Epidermal melanocyte (primary cell): ENCODE measurements around the gene NCEH1.

ENCODE experiments used
- DNase-seq: peaks from one replicate; pipeline ENCODE4 v3.0.0; 2011; ENCODE audit warnings: low spot score; ENCODE audit not compliant: insufficient read length

The NCEH1 gene

DNA sequence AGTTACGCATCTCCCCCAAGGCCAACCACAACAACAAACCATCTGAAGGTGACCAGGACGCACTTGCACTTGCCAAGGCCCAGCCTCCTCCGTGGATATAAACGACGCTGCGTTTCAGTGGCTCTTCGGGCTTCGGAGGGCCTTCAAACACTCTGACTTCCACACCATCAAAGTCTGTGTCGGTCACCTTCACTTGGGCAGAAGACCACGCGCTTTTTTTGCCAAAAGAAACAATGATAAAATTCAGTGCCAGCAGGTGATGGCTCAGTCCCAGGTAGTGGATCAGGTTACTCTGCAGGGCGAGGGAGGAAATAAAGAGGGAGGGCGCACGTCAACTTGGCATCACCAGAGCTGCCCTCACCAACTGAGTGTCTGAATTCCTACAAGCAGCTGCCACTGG is 63.0 kb downstream of the NCEH1 start:
- DNase-seq: no peak

DNA sequence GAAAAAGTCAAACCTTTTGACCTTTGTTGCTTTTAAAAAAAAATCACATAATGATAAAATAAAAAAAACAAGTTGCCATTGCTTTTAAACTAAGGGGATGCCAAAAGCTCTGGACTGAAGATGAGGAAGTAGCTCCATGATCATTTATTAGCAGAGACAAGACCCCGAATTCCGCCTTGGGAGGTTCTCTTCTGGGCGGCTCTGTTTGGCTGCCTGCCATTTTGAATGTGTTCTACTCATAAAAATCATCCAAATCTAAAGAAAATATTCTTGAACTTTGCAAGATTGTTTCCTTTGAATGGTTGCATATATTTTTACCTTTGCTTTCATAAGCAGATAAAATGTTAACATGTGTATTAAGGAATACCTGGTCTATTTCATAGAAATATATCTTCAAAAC is 63.8 kb downstream of the NCEH1 start:
- DNase-seq: no peak

DNA sequence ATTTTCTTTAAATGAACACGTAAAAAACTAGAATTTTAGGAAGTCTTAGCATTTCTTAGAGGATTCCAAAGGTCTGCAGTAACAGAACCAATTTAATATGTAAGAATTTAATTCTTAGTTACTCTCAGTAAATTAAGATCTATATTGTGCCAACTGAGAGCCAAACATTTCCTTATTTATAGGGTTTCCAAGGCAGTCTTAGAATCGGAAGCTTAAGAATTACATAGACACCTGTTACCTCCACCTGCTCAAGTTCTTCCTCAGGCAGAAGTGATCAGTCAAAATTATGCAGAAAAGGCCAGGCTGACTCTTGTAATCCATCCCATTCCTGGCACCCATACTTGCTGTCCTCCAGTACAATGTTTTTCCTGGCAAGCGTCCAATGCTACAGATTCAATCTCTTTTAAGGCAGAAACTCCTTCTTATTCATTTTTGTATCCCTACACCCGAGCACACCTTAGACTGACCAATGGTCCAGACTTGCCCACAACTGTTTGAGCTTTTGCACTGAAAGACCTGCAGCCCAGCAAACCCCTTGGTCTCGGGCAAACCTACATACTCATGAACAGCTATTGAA is 64.3 kb downstream of the NCEH1 start:
- no peak for DNase-seq

DNA sequence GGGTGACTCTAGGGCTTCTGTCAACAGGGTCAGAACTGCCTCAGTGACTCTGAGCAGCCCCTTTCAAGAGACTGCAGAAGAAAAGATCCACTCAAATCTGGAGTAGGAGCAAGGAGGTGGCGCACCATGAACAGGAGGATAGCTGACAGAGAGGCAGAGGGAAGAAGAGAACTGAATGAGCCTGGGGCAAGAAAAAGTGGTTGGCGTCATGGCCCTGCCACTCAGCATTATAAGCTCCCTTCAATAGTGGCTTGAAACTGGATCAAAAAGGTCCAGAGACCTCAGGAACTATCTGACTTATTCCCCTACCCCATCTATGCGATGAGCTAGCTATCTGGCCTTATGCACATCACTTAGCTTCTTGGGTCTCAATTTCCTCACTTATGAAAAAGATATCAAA is 66.6 kb downstream of the NCEH1 start:
- DNase-seq: no peak

DNA sequence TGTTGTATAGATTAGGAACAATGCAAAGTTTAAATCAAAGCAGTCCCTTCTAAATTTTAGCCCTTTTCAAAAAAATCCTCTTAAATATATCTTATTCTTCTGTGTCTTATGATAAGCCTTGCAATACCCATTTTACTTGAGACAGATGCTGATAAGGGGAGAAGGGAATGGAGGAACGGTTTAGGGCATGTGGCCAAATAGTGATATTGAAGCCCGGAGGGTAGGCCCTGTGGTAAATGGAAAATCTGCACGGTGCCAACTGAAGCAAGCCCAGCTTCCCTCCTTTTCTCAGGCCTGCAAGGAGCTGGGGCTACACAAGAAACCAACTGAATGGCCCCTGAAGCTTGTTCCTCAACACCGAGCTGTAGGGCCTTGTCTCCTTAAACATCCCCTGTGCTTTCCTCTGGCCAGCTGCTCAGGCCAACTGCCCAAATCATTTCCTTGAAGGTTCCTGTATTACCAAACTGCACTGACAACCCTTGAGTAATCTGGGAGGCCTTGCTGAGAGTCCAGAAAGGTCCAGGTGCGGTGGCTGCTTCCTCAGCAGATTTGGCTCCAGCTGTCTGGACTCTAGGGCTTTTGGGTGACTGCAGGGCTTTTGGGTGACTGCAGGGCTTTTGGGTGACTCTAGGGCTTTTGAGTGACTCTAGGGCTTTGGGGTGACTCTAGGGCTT is 67.2 kb downstream of the NCEH1 start:
- no peak for DNase-seq

DNA sequence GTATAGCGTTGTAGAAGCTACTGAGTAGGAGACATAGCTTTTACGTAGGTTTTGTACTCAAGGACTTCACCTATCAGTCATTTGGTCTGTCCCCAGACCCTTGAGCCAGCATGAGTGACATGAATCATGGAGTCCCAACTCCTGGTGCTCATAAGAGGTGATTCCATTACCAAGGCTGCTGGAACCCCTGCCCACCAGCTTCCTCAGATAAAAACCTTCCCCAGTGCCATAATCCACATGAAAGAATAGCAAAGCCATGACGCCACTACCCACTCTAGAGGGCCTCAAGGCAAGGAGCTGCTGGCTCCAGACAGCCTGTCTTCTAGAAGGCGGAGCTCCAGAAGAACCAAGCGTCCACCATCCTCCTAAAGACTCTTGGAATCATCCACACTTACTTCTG is 69.6 kb downstream of the NCEH1 start:
- no peak for DNase-seq

DNA sequence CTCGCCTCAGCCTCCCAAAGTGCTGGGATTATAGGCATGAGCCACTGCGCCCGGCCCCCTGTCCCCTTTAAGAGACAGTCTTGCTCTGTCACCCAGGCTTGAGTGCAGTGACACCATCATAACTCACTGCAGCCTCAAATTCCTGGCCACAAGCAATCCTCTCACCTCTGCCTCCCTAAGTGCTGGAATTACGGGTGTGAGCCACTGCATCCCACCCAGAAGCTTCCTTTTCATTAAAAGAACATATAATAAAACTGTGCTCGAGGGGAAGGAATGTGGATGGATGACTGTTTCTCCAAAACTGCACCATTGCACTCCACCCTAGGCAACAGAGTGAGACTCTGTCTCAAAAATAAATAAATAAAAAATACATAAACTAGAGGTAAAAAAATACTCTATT is 70.1 kb downstream of the NCEH1 start:
- DNase-seq: no peak

DNA sequence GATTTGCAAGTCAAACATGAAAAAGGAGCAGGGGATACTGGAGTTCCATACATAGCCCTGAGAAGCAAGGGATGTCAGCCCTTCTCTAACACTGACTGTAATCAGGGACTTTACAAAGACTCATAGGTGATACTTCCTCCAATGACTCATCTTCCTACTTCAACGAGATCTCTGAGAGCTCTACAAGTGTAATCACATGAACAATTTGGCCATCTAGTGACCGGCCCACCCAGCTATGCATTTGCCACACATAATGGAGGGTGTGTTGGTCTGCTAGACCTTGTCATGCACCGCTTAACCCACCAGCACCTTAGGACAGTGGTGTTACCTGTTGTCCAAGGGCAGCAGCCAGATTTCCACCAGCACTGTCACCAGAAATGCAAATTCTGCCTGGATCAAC is 75.3 kb downstream of the NCEH1 start:
- DNase-seq: no peak

DNA sequence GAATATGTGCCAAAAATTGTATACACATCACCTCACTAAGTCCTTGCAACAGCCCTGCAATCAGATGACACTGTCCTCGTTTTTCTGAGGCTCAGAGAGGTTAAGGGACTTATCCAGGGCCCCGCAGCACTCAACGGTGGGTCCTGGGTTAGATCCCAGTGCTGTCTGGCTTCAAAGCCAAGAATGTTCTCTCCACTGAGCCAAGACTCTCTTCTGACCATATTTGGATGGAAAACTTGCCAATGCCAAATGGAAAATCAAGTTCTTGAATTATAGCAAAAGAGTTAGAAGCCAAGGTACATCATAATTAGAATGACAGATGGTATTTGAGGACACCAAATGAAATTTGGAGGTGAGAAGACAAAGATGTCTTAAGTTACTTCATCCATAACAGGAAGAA is 75.9 kb downstream of the NCEH1 start:
- no peak for DNase-seq

DNA sequence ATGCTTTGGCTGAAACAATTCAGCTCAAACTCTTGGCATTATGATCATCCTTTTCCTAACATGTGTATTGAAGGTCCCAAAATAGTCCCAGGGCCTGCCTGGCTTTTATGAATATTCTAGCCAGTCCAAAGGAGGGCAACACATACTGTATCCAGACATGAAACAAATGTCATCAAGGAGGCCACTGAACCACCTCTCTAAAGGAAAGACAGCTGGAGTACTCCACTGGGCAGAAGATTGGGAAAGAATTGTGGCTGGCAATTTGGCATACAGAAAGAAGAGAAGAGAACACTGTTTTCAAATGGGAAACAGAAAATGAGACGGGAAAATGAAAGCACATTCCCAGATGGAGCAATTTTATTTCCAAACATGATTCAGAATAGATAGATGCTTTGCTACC is 80.6 kb downstream of the NCEH1 start:
- DNase-seq: no peak

DNA sequence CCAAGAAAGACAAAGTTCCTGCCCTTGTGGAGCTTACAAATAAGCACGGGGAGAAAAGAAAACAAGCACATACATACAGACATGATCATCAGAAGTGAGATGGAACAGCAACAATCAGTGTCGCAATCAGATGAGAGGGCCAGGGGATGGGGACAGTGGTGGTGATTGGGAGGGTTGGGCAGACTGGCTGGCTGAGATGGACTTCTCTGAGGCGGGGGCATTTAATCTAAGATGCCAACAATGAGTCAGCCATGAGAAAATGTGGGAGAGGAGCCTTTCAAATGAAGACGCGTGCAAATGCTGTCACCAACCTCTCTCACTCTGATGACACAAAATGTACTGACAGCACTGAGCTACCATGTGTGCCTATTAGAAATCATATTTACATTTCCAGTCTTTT is 81.4 kb downstream of the NCEH1 start:
- DNase-seq: no peak

DNA sequence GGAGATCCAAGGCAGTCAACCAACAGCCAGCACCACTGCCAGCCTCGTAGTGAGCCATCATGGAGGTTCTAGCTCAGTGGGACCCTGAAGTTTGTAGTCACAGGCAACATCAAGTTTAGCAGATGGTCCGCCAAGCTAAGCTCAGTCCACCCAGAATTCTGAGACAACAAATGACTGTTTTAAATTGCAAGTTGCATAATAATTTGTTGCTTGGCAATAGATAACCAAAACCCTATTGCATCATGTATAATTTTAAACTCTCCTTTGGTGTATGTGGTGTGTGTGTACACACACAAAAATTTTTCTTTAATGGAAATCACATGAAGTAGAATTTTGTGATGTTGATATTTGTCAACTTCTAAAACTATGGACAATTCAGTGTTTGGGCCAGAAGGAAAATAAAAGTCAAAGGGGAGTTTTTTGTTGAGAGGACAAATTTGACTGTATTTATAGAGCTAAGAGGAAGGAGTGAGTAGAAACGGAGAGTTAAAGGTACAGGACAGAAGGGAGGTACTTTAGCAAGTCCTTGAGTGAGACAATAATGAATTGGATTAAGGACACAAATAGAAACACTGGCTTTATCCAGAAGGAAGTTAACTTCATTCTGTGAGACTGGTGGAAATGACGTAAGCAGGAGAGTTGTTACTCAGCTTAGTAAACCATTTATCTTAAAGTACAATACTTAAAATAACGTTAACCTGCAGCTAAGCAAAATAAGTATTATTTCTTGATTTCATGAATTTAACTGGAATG is 83.6 kb downstream of the NCEH1 start:
- no peak for DNase-seq

DNA sequence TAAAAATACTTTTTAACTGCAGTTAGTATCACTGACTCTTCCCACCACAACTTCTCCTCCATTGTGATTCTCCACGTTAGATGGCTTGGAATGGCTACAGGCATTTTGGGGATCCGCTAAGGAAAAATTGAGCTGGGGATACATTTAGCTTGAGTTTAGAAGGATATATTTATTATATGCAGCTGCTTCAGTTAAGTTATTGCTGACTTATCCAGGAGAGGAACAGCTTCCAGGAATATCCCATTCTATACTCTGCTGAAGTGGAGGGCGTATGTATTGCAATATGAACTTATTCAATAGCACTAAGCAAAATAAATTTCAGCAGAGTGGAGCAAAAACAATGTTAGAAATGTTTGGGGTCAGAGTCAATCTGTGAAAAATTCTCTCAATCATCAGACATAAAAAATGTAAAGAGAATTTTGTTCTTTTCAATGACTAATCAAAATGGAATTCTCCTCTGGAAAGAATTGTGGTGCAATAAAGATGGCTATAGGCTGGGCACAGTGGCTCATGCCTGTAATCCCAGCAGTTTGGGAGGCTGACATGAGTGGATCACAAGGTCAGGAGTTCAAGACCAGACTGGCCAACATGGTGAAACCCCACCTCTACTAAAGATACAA is 84.7 kb downstream of the NCEH1 start:
- DNase-seq: no peak

DNA sequence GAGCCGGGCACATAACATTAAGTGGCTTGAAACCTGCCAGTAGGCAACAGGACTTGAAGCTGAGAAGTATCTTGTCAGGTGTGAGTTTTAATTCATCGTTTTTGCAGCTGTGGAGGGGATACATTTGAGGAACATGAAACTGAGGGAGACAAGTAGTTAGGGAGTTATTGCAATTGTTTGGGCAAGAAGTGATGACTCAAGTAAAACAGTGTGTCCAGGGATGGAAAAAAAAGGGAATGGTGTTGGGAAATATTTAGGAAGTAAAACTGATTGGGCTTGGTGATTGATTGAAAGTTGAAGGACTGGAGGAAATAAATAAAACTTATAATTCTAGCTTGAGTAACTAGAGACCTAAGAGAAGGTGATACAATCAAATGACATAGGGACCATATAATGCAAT is 85.5 kb downstream of the NCEH1 start:
- no peak for DNase-seq

DNA sequence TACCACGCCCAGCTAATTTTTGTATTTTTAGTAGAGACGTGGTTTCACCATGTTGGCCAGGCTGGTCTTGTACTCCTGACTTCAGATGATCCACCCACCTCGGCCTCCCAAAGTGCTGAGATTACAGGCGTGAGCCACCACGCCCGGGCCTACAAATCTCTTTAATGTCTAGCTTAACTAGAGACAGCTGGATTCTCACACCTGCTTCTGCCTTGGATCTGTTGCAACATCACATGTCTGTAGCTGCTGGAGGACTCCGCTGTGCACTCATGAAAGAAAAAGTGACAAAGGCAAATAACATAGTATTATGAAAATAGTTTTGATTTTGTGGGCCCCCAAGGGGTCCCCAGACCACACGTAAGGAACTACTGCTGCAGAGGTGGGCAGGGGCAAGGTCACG is 85.9 kb downstream of the NCEH1 start:
- DNase-seq: no peak

DNA sequence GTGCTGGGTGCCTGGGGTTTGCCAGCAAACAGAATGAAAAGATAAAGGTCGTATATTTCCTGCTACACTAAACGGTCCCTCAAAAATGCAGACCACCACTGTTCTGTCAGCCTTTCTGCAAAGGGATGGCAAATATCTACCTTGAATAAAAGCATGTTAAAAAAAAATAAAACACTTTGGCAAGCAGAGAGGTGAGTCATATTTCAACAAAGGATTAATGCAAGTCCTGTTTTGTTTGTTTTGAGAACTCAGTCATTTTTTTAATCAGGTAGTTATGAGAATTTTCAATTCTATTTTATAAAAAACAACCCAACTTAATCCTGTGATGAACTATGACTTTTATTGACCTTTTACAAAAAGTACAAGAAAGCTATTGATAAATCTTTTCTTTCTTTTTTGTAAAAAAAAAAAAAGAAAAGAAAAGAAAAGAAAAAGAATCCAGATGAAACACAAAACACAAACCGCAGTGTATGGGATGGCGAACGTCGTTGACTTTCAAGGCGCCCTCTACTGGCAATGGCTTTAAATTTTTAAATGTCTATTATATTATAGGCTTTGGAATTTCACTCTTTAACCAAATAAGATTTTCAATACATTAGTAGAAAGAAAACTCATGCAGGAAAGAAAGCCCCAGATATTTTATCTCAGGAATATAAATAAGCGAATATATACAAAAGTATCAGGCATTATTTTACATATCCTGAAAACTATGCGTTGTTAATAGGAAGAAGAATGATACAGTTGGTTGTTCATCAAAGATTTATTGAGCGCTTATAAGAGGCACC is 87.8 kb downstream of the NCEH1 start:
- no peak for DNase-seq

DNA sequence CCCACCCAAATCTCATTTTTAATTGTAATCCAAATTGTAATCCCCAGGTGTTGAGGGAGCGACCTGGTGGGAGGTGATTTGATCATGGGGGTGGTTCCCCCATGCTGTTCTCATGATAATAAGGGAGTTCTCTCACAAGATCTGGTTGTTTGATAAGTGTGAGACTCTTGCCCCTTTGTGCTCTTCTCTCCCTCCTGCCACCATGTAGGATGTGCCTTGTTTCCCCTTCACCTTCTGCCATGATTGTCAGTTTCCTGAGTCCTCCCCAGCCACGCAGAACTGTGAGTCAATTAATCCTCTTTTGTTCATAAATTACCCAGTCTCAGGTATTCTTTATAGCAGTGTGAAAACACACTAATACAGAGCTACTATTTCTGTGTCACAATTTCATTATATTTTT is 88.7 kb downstream of the NCEH1 start:
- no peak for DNase-seq

DNA sequence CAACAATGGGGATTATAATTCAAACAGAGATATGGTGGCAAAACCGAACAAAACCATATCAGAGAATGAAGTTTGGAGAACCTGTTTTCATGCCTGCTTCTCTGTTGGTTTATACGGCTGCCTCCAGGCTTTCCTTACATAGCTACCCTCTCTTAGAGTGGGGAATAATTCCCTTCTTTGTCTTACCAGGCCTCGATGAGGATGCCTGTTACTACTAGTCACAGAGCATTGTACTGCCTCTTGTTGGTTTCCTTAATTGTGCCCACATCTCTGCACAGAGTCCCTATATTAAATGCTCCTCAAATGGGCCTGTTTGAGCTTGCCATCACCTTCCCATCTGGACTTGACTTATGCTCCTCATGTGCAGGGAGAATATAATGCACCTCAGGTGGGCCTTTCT is 92.9 kb downstream of the NCEH1 start:
- DNase-seq: no peak

DNA sequence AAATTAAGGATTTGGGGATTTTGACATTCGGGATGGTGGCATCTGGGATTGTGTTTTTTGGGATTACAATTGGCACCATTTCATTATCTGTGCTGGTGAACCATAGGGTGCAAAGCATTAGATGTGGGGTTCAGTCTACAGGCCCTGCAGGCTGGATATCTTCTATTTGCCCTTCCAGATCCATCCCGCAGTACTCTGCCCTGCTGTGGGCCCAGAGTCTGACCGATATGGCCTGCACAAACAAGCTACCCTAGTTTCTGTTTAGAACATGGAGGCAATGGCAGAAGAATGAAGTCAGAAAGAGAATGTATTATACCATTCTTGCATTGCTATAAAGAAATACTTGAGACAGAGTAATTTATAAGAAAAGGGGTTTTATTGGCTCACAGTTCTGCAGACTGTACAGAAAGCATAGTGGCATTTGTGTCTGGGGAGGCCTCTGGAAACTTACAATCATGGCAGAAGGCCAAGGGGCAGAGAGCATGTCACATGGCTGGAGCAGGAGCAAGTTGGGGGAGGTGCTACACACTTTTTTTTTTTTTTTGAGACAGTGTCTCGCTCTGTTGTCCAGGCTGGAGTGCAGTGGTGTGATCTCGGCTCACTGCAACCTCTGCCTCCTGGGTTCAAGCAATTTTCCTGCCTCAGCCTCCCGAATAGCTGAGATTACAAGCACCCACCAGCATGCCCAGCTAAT is 93.7 kb downstream of the NCEH1 start:
- DNase-seq: no peak

DNA sequence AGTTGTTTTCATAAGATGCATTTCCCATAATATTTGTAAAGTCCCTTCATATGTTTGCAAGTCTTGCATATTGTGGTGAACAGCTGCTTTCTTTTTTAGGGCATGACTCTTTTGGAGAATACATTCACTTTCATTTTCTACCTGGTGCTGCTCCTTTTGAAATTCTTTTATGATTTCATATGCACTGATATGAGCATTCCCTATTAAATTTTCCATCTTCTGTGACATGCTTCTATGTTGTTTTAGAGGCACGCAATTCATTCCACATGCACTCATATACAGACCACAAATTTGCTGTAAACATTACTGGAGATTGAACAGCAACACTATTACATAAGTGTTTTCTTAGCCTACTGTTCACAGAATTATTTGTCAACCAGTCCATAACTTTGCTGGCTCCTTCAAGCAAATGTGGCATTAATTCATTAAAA is 94.8 kb downstream of the NCEH1 start:
- DNase-seq: no peak

DNA sequence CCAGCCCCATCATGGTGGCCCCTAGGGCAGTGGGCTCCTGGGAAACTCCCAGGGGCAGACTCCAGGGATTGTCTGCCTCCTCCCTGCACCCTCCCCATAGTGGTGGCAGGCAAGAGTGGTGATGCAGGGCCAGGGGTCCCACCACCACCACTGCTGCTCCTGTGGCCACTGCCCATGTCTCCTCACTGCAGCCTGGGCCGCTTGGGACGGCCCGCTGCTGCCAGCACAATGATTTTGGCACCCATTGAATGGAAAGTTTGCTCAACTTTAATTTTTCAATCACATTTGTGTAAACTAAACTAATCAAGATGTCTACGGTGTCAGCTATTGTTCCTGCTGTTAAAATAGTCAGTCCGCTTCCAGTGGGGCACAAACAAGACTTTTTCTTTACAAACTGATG is 95.6 kb downstream of the NCEH1 start:
- DNase-seq: no peak
